HepG2 (cell line): Measurements from ENCODE around the gene TTLL11. TPM values are rescaled to one million over a fixed set of nuclear protein-coding genes. Genes with fewer than 3 reads are reported as not detected.
A peak's percentile ranks its signal among the peaks of the same experiment; 100 is the strongest.

Experiments used
- ATAC-seq: fragments of 200-7000 bp; cut with Tn5 transposase; 3 replicates; pipeline ENCODE4 v1.9.1; 2020; ENCODE audit warnings: mild to moderate bottlenecking, moderate library complexity
- BruUV-seq: library from RNA; stranded (reverse); fragments of 400-500 nt; replicated peaks from 2 replicates; lab custom pipeline; 2021; lab: Mats Ljungman, UMichigan
- CTCF ChIA-PET: fragments of 300-600 bp; formaldehyde crosslinking; extraction: SDS; loops from one replicate; lab custom pipeline; 2021; ENCODE audit warnings: low total read pairs, inconsistent platforms, low intra/inter-chr PET ratio; lab: Yijun Ruan, JAX
- POLR2A ChIA-PET: fragments of 350-600 bp; sonication (Branson Sonifier 250); formaldehyde crosslinking; loops from one replicate; lab custom pipeline; 2020; ENCODE audit warnings: antibody characterized with exemption, inconsistent platforms; lab: Yijun Ruan, JAX
- DNase-seq: peaks from one replicate; pipeline ENCODE4 v3.0.0-alpha.2; 2015; ENCODE audit warnings: low spot score
- FAIRE-seq: peaks from 3 replicates; lab custom pipeline; 2011; peaks lifted over from hg19 to GRCh38; lab: Jason Lieb, UNC
- H2AFZ ChIP-seq: one replicate; pipeline ENCODE4 v1.6.1; 2011; ENCODE audit warnings: low read length, inconsistent platforms
- H3K27ac ChIP-seq: fragments of 300-600 bp; 3 replicates; pipeline ENCODE4 v1.8.0; 2011; ENCODE audit warnings: mixed run types, mild to moderate bottlenecking, mixed read lengths, low read length, inconsistent platforms; ENCODE audit not compliant: insufficient read depth; ENCODE audit errors: extremely low read length
- H3K27me3 ChIP-seq, 2 experiments: fragments of 200-600 bp in 1 of 2; 2 replicates in 1 of 2; 3 replicates in 1 of 2; pipeline versions ENCODE4 v1.6.0 to v1.8.0; 2011; ENCODE audit warnings: low read length in 2 of 2, mild to moderate bottlenecking in 2 of 2, moderate library complexity in 2 of 2, inconsistent platforms in 1 of 2; ENCODE audit not compliant: insufficient read depth in 2 of 2, control insufficient read depth in 1 of 2
- H3K36me3 ChIP-seq, 2 experiments: fragments of 200-600 bp in 1 of 2; replicated peaks in 1 of 2; 2 replicates in 1 of 2; 3 replicates in 1 of 2; pipeline versions ENCODE4 v1.5.1 to v1.8.0; 2011; ENCODE audit warnings: low read length in 2 of 2, inconsistent platforms in 1 of 2; ENCODE audit not compliant: insufficient read depth in 2 of 2, control insufficient read depth in 1 of 2
- H3K4me1 ChIP-seq: 2 replicates; pipeline ENCODE4 v1.5.1; 2012; ENCODE audit warnings: low read length, inconsistent platforms; ENCODE audit not compliant: insufficient read depth
- H3K4me2 ChIP-seq: 2 replicates; pipeline ENCODE4 v1.6.0; 2011; ENCODE audit warnings: low read depth, low read length, inconsistent platforms
- H3K4me3 ChIP-seq, 3 experiments: fragments of 200-600 bp in 1 of 3; sonication (generic), shearing (Covaris generic) in 1 of 3; replicated peaks in 1 of 3; 2 replicates each; pipeline ENCODE4 v1.5.1; 2011 to 2016; ENCODE audit warnings: low read length in 3 of 3, inconsistent platforms in 2 of 3, low read depth in 2 of 3, mild to moderate bottlenecking in 2 of 3, control low read depth in 1 of 3, mixed read lengths in 1 of 3; ENCODE audit not compliant: insufficient read depth in 1 of 3
- H3K79me2 ChIP-seq: one replicate; pipeline ENCODE4 v1.6.1; 2011; ENCODE audit warnings: low read length, inconsistent platforms; ENCODE audit not compliant: insufficient read depth
- H3K9ac ChIP-seq: 2 replicates; pipeline ENCODE4 v1.6.0; 2011; ENCODE audit warnings: mild to moderate bottlenecking, low read depth, low read length, inconsistent platforms; ENCODE audit not compliant: insufficient read depth
- H3K9me3 ChIP-seq: 2 replicates; pipeline ENCODE4 v1.5.1; 2012; ENCODE audit warnings: mild to moderate bottlenecking, low read length
- H4K20me1 ChIP-seq: 2 replicates; pipeline ENCODE4 v1.6.0; 2011; ENCODE audit warnings: inconsistent platforms, mild to moderate bottlenecking, low read length, moderate library complexity; ENCODE audit not compliant: insufficient read depth
- CERS6 ChIP-seq: sonication (generic); formaldehyde crosslinking; IDR thresholded peaks from 2 replicates; pipeline ENCODE4 v1.5.0; 2020; ENCODE audit warnings: missing genetic modification reagents
- GTF3A ChIP-seq: sonication (generic); formaldehyde crosslinking; conservative IDR thresholded peaks from 2 replicates; pipeline ENCODE4 v1.4.0; 2020; ENCODE audit warnings: mild to moderate bottlenecking, missing genetic modification reagents
- IRF2 ChIP-seq: IDR thresholded peaks from 2 replicates; pipeline ENCODE4 v1.6.1; 2018; ENCODE audit warnings: missing genetic modification reagents, missing compliant biosample characterization
- MEIS2 ChIP-seq: sonication (generic); formaldehyde crosslinking; IDR thresholded peaks from 2 replicates; pipeline ENCODE4 v1.9.0; 2021; ENCODE audit warnings: mild to moderate bottlenecking, missing genetic modification reagents
- NAIF1 ChIP-seq: sonication (generic); formaldehyde crosslinking; IDR thresholded peaks from 2 replicates; pipeline ENCODE4 v1.5.0; 2020; ENCODE audit warnings: mild to moderate bottlenecking, missing genetic modification reagents, borderline replicate concordance
- PHF5A ChIP-seq: IDR thresholded peaks from one replicate; pipeline ENCODE4 v1.6.1; 2018; ENCODE audit warnings: low read depth, missing genetic modification reagents; ENCODE audit not compliant: unreplicated experiment
- ZBTB1 ChIP-seq: sonication (generic); formaldehyde crosslinking; IDR thresholded peaks from 2 replicates; pipeline ENCODE4 v1.4.0; 2020; ENCODE audit warnings: missing genetic modification reagents, borderline replicate concordance
- ZBTB38 ChIP-seq: sonication (generic); formaldehyde crosslinking; IDR thresholded peaks from 2 replicates; pipeline ENCODE4 v1.5.1; 2020; ENCODE audit warnings: mild to moderate bottlenecking, missing genetic modification reagents
- ZBTB42 ChIP-seq: sonication (generic); formaldehyde crosslinking; IDR thresholded peaks from 2 replicates; pipeline ENCODE4 v1.5.0; 2020; ENCODE audit warnings: mild to moderate bottlenecking, missing genetic modification reagents
- ZFP62 ChIP-seq: sonication (generic); formaldehyde crosslinking; IDR thresholded peaks from 2 replicates; pipeline ENCODE4 v1.4.0; 2020; ENCODE audit warnings: missing genetic modification reagents
- ZNF343 ChIP-seq: sonication (generic); formaldehyde crosslinking; IDR thresholded peaks from 2 replicates; pipeline ENCODE4 v1.4.0; 2020; ENCODE audit warnings: mild to moderate bottlenecking, missing genetic modification reagents
- ZNF441 ChIP-seq: sonication (generic); formaldehyde crosslinking; IDR thresholded peaks from 2 replicates; pipeline ENCODE4 v1.7.0; 2021; ENCODE audit warnings: missing genetic modification reagents, borderline replicate concordance
- ZNF546 ChIP-seq: sonication (generic); formaldehyde crosslinking; conservative IDR thresholded peaks from 2 replicates; pipeline ENCODE4 v1.8.1; 2023; ENCODE audit warnings: mild to moderate bottlenecking, missing genetic modification reagents
- ZNF549 ChIP-seq: sonication (generic); formaldehyde crosslinking; IDR thresholded peaks from 2 replicates; pipeline ENCODE4 v1.5.0; 2020; ENCODE audit warnings: missing genetic modification reagents
- ZNF580 ChIP-seq: IDR thresholded peaks from 2 replicates; pipeline ENCODE4 v1.6.1; 2016; ENCODE audit warnings: low read depth, borderline replicate concordance
- ZNF589 ChIP-seq: sonication (generic); formaldehyde crosslinking; conservative IDR thresholded peaks from 2 replicates; pipeline ENCODE4 v1.8.0; 2022; ENCODE audit warnings: mild to moderate bottlenecking, moderate library complexity, missing genetic modification reagents
- ZNF619 ChIP-seq: sonication (generic); formaldehyde crosslinking; IDR thresholded peaks from 2 replicates; pipeline ENCODE4 v1.4.0; 2020; ENCODE audit warnings: mild to moderate bottlenecking, missing genetic modification reagents
- ZNF768 ChIP-seq: sonication (generic); formaldehyde crosslinking; IDR thresholded peaks from 2 replicates; pipeline ENCODE4 v1.4.0; 2020; ENCODE audit warnings: missing genetic modification reagents
- WGBS: methylation state at CpG from one replicate; pipeline ENCODE4 v1.1.6; 2017; ENCODE audit warnings: low lambda C conversion rate; 5-methylcytosine and 5-hydroxymethylcytosine counted together
- in situ Hi-C: cut with HindIII; loops from 2 replicates; pipeline ENCODE4 v1.10.0; 2017; ENCODE audit warnings: low pct_unique_long_range_greater_than_20kb; ENCODE audit not compliant: extremely low pct_ligation_motif_present
- intact Hi-C: fragments of 100-400 bp; cut with micrococcal nuclease; formaldehyde crosslinking; loops from one replicate; pipeline ENCODE4 v1.10.0; 2022; ENCODE audit not compliant: unreplicated experiment
- polyA plus RNA-seq, 8 experiments: library from polyadenylated mRNA; depleted of rRNA in 3 of 8; stranded (reverse) in 7 of 8; unstranded in 1 of 8; fragments of >200 nt; fragmentation: Illumina TruSeq in 4 of 8; extraction: Trizol in 4 of 8; gene quantifications; 2 replicates each; pipeline versions ENCODE4 v1.2.1 to v1.2.3, GENCODE V29; 2011 to 2016; ENCODE audit warnings: low read depth in 4 of 8, missing spikeins in 1 of 8, mixed read lengths in 1 of 8; ENCODE audit not compliant: insufficient read depth in 1 of 8
- total RNA-seq, 5 experiments: library from RNA; depleted of rRNA; stranded (reverse); fragments of >200 nt; fragmentation: Illumina TruSeq; extraction: Trizol; gene quantifications; 2 replicates each; pipeline ENCODE4 v1.2.3, GENCODE V29; 2016; ENCODE audit warnings: low read depth in 1 of 5
- TF ChIP-seq, protein P1 (sequence below): sonication (generic); formaldehyde crosslinking; IDR thresholded peaks from 2 replicates; pipeline ENCODE4 v1.4.0; 2020; ENCODE audit warnings: missing genetic modification reagents

The TTLL11 gene
- total and polyA plus RNA-seq, 2 of the 13 experiments (the other 11 are each of a cell fraction or from before 2014, with no cell fraction given) = 4.5 to 5.2 TPM

DNA sequence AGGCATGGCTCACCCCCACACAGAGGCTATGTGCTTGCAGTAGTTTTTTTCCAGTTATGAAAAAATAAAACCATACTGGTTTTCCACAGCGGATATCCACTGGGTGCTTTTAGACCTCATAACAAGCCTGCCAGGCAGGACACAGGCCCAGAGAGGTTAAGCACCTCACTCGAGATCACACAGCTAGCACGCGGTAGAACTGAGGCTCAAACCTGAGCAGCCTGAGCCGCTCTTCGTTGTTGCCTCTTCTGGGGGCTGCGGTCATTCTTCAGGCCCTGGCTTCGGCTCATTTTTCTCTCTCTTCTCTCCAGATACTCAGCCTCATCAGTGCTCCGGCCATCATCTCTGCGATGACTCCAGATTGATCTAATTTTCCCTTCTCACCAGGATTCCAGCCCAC, 196.0 kb downstream of the TTLL11 start:
- ATAC-seq = no peak
- BruUV-seq = no TSS peak
- POLR2A ChIA-PET = no interaction called here
- H3K9ac ChIP-seq = no peak overlapping the region
- intact Hi-C loops = no loop called here
- in situ Hi-C loops = no loop called here
- FAIRE-seq = no peak
- WGBS = 69% methylated on average over 10 of the region's 10 CpGs
- no peak overlapping the region for H3K4me2 ChIP-seq
- no peak overlapping the region for H3K4me3 ChIP-seq
- no peaks in the 10 kb centered on the region for H3K27me3 ChIP-seq
- no peaks in the 10 kb centered on the region for H3K36me3 ChIP-seq
- no peak overlapping the region for H2AFZ ChIP-seq
- no peaks in the 10 kb centered on the region for H3K4me1 ChIP-seq
- no peak overlapping the region for H3K27ac ChIP-seq
- H3K9me3 ChIP-seq = no peaks in the 10 kb centered on the region
- H4K20me1 ChIP-seq = no peaks in the 10 kb centered on the region
- no peaks in the 10 kb centered on the region for H3K79me2 ChIP-seq
- CTCF ChIA-PET = no interaction called here
- no peak for DNase-seq
- TF ChIP-seq ZNF343 (CRISPR knock-in tag) = no peak
- TF ChIP-seq ZFP62 (CRISPR knock-in tag) = no peak
- no peak for TF ChIP-seq ZNF549
- no peak for TF ChIP-seq ZNF441 (CRISPR knock-in tag)
- TF ChIP-seq NAIF1 (CRISPR knock-in tag) = no peak
- TF ChIP-seq ZNF619 (CRISPR knock-in tag) = no peak
- TF ChIP-seq ZNF546 (CRISPR knock-in tag) = no peak
- TF ChIP-seq ZNF768 (CRISPR knock-in tag) = peak; percentile 96

DNA sequence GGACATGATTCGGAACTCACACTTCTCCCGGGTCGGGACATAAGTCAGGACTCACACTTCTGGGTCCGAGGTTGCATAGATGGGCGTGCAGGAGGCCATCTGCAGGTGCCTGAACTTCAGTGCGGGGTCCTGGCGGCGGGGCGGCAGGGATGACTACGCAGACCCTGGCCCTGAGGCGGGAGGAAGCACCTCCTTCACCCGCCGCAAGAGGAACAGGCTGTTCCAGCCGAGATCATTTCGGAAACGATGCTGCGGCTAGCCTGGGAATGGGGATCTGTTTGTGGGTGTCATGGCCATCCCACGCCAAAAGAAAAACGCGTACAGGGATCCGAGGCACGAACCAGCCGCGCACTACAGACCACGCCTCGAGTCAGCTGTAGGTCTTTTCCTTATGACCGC, 196.6 kb downstream of the TTLL11 start:
- Histone ChIP-seq H3K27ac (no peak overlapping the region), H3K27me3 (no peaks in the 10 kb centered on the region), H3K4me3 (no peak overlapping the region), H3K4me1 (no peaks in the 10 kb centered on the region), H3K9ac (no peak overlapping the region), H3K79me2 (no peaks in the 10 kb centered on the region), H3K9me3 (no peaks in the 10 kb centered on the region), H2AFZ (no peak overlapping the region), H4K20me1 (no peaks in the 10 kb centered on the region), H3K36me3 (no peaks in the 10 kb centered on the region), H3K4me2 (no peak overlapping the region)
- ChIA-PET CTCF (no interaction called here), POLR2A (no interaction called here)
- intact Hi-C loops = no loop called here
- WGBS = 83% methylated on average over 24 of the region's 27 CpGs
- no TSS peak for BruUV-seq
- in situ Hi-C loops = no loop called here
- DNase-seq (no peak), FAIRE-seq (no peak), ATAC-seq (no peak; the same call in 1 of the 3 replicates)
- TF ChIP-seq CERS6 (CRISPR knock-in tag) = no peak
- TF ChIP-seq ZBTB38 (CRISPR knock-in tag) = no peak
- TF ChIP-seq ZBTB42 (CRISPR knock-in tag) = no peak
- no peak for TF ChIP-seq IRF2 (CRISPR knock-in tag)
- TF ChIP-seq GTF3A (CRISPR knock-in tag) = no peak
- no peak for TF ChIP-seq ZBTB1
- TF ChIP-seq, protein P1, sequence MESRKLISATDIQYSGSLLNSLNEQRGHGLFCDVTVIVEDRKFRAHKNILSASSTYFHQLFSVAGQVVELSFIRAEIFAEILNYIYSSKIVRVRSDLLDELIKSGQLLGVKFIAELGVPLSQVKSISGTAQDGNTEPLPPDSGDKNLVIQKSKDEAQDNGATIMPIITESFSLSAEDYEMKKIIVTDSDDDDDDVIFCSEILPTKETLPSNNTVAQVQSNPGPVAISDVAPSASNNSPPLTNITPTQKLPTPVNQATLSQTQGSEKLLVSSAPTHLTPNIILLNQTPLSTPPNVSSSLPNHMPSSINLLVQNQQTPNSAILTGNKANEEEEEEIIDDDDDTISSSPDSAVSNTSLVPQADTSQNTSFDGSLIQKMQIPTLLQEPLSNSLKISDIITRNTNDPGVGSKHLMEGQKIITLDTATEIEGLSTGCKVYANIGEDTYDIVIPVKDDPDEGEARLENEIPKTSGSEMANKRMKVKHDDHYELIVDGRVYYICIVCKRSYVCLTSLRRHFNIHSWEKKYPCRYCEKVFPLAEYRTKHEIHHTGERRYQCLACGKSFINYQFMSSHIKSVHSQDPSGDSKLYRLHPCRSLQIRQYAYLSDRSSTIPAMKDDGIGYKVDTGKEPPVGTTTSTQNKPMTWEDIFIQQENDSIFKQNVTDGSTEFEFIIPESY = no peak
- TF ChIP-seq ZNF580 (CRISPR knock-in tag) = no peak
- TF ChIP-seq ZNF589 = no peak
- TF ChIP-seq PHF5A (CRISPR knock-in tag) = no peak
- TF ChIP-seq MEIS2 (CRISPR knock-in tag) = no peak
